ENCODE results near the gene KIF12. TPM values are rescaled to one million over a fixed set of nuclear protein-coding genes. Genes with fewer than 3 reads are reported as not detected.

KIF12 gene
- total and polyA plus RNA-seq, 2 donors (not counting 3 experiments of a cell fraction or from before 2014, with no cell fraction given): 0.46 to 0.97 TPM

DNA sequence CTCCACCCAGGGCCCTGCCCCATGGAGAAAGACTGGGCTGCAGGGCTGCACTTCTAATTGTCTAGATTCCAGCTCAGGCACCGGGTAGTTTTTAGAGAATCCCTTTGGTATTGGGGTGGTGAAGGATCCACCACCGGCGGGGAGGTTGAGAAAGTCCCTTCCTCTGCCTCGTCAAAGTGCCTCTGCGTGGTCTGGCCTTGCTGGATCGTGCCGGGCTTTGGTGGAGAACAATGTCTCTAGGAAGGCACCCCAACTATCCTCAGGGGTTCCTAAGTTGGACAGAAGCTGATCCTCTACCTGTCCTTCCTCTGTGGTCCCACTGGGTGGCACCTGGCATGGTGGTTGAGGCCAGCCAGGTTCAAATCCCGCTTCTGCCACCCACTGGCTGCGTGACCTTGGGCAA lies 13.7 kb downstream of the KIF12 start:
- intact Hi-C loops (cut with micrococcal nuclease): no loop called here
- no peak for FAIRE-seq

More for the DNA sequence above, 13.7 kb downstream of the KIF12 start:
- ChIA-PET POLR2A (no interaction called here), CTCF (interaction anchor here (0.9 to 6.1 kb wide), 4 partner anchors 14 to 208 kb away, joined by 3 to 195 read pairs (median 90); no protein-coding TSS in a partner anchor)
- Histone ChIP-seq H3K9me1 (replicated peaks; ENCODE audit: control insufficient read depth, extremely low read depth, insufficient read depth, low read length) (no peaks in the 10 kb centered on the region), H3K27me3 (ENCODE audit: control insufficient read depth in 2 of 2, insufficient read depth in 2 of 2, low read length in 2 of 2) (peaks cover 7 to 18% of the 10 kb centered on the region in 2 experiments), H3K4me1 (ENCODE audit: control insufficient read depth, extremely low read depth, insufficient read depth, low read length) (no peaks in the 10 kb centered on the region), H2AFZ (ENCODE audit: low read depth, low read length) (no peak overlapping the region), H3K79me2 (ENCODE audit: control insufficient read depth, insufficient read depth, low read length) (no peaks in the 10 kb centered on the region), H3K9me3 (replicated peaks; ENCODE audit: control insufficient read depth, insufficient read depth, low read length) (no peaks in the 10 kb centered on the region), H4K20me1 (replicated peaks; ENCODE audit: control insufficient read depth, extremely low read depth, insufficient read depth, low read length) (no peaks in the 10 kb centered on the region), H3K36me3 (ENCODE audit: control insufficient read depth in 2 of 2, extremely low read depth in 1 of 2, insufficient read depth in 2 of 2, low read length in 2 of 2) (no peaks in the 10 kb centered on the region), H3K4me3 (replicated peaks in 1 of 3; ENCODE audit: insufficient read depth in 1 of 3, low read depth in 1 of 3, low read length in 3 of 3) (no peak overlapping the region), H3K27ac (ENCODE audit: insufficient read depth, low read depth, low read length) (no peak overlapping the region), H3K9ac (replicated peaks; ENCODE audit: extremely low read depth, insufficient read depth, low read length) (no peak overlapping the region), H3K4me2 (ENCODE audit: insufficient read depth, low read length) (no peak overlapping the region)
- no peak for DNase-seq (ENCODE audit: low read depth, low spot score)
- no peak for TF ChIP-seq POLR2A (IDR thresholded peaks at IDR 0.05; ENCODE audit: low read depth, low read length)
- TF ChIP-seq MYC (IDR thresholded peaks at IDR 0.05; ENCODE audit: low read depth, low read length): no peak
- TF ChIP-seq, protein P1, sequence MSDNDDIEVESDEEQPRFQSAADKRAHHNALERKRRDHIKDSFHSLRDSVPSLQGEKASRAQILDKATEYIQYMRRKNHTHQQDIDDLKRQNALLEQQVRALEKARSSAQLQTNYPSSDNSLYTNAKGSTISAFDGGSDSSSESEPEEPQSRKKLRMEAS (IDR thresholded peaks at IDR 0.05; ENCODE audit: insufficient read depth, insufficient read length): no peak
- TF ChIP-seq, protein P2, sequence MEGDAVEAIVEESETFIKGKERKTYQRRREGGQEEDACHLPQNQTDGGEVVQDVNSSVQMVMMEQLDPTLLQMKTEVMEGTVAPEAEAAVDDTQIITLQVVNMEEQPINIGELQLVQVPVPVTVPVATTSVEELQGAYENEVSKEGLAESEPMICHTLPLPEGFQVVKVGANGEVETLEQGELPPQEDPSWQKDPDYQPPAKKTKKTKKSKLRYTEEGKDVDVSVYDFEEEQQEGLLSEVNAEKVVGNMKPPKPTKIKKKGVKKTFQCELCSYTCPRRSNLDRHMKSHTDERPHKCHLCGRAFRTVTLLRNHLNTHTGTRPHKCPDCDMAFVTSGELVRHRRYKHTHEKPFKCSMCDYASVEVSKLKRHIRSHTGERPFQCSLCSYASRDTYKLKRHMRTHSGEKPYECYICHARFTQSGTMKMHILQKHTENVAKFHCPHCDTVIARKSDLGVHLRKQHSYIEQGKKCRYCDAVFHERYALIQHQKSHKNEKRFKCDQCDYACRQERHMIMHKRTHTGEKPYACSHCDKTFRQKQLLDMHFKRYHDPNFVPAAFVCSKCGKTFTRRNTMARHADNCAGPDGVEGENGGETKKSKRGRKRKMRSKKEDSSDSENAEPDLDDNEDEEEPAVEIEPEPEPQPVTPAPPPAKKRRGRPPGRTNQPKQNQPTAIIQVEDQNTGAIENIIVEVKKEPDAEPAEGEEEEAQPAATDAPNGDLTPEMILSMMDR (IDR thresholded peaks at IDR 0.05; ENCODE audit: extremely low read depth in 1 of 2, insufficient read depth in 1 of 2, low read depth in 1 of 2, low read length in 2 of 2): no peak
- TF ChIP-seq EZH2 (IDR thresholded peaks at IDR 0.05; ENCODE audit: borderline replicate concordance, low read depth, low read length, severe bottlenecking): no peak
- no peak for TF ChIP-seq JUN (IDR thresholded peaks at IDR 0.05; ENCODE audit: borderline replicate concordance, insufficient read depth, insufficient read length, low read depth)
- TF ChIP-seq FOS (IDR thresholded peaks at IDR 0.05; ENCODE audit: borderline replicate concordance, insufficient read depth, low read length): no peak
- TF ChIP-seq POLR2AphosphoS5 (IDR thresholded peaks at IDR 0.05; ENCODE audit: insufficient read depth, low read depth, low read length): no peak
- no peak for TF ChIP-seq GATA2 (IDR thresholded peaks at IDR 0.05; ENCODE audit: insufficient read depth, insufficient read length, low read depth, low read length)
- dilution Hi-C loops (cut with MboI; ENCODE audit: extremely low pct_ligation_motif_present, low sequenced_read_pairs): loop anchor here (25.0 kb wide), 1 partner anchor 202 kb away; no protein-coding TSS in a partner anchor
- no TSS peak for BruUV-seq (replicated peaks)
